Fibroblast of lung (primary cell): ENCODE measurements around the gene TRIP12.
"Not testable (repeated sequence)": the region's sequence is repeated elsewhere in the genome, so short reads cannot be mapped to it uniquely, and the experiment has no call there.

Experiments used
- EZH2 ChIP-seq: IDR thresholded peaks from 2 replicates; pipeline ENCODE4 v1.5.1; 2012; ENCODE audit warnings: low read length, control low read depth, mild to moderate bottlenecking; ENCODE audit errors: missing control alignments
- TF ChIP-seq, protein P1 (sequence below), 2 donors: IDR thresholded peaks in 1 of 2; conservative IDR thresholded peaks in 1 of 2; 1 replicate in 1 of 2; 2 replicates in 1 of 2; pipeline ENCODE4 v1.5.1; 2011 to 2012; ENCODE audit warnings: low read length in 2 of 2, control low read depth in 1 of 2, inconsistent platforms in 1 of 2, low read depth in 1 of 2, mild to moderate bottlenecking in 1 of 2

DNA sequence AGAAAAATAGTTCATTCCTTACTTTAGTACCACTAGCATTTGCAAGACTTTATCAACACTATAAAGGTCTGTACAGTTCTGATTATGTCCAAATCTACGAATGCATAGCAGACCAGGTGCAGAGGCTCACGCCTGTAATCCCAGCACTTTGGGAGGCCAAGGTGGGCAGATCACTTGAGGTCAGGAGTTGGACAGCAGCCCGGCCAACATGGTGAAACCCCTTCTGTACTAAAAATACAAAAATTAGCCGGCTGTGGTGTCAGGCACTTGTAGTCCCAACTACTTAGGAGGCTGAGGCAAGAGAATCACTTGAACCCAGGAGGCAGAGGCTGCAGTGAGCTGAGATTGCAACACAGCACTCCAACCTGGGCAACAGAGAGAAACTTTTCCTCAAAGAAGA lies 87.4 kb downstream of the TRIP12 start:
- TF ChIP-seq, protein P1, sequence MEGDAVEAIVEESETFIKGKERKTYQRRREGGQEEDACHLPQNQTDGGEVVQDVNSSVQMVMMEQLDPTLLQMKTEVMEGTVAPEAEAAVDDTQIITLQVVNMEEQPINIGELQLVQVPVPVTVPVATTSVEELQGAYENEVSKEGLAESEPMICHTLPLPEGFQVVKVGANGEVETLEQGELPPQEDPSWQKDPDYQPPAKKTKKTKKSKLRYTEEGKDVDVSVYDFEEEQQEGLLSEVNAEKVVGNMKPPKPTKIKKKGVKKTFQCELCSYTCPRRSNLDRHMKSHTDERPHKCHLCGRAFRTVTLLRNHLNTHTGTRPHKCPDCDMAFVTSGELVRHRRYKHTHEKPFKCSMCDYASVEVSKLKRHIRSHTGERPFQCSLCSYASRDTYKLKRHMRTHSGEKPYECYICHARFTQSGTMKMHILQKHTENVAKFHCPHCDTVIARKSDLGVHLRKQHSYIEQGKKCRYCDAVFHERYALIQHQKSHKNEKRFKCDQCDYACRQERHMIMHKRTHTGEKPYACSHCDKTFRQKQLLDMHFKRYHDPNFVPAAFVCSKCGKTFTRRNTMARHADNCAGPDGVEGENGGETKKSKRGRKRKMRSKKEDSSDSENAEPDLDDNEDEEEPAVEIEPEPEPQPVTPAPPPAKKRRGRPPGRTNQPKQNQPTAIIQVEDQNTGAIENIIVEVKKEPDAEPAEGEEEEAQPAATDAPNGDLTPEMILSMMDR (conservative IDR thresholded peaks at IDR 0.05 in 1 of 2, IDR thresholded peaks at IDR 0.05 in 1 of 2; ENCODE audit: low read depth in 1 of 2, low read length in 2 of 2) = not testable (repeated sequence)
- not testable (repeated sequence) for TF ChIP-seq EZH2
